Measurements from ENCODE around the gene BRSK1. TPM values are rescaled to one million over a fixed set of nuclear protein-coding genes. Genes with fewer than 3 reads are reported as not detected.

BRSK1 gene
- total and polyA plus RNA-seq, 2 of the 13 experiments (the other 11 are each of a cell fraction or from before 2014, with no cell fraction given): 0.18 to 1.2 TPM

GRCh38 chr19:55248166-55248675, 35.6 kb upstream of the BRSK1 start:
- H2AFZ ChIP-seq (ENCODE audit: low read length): no peak overlapping the region
- no peak overlapping the region for H3K4me3 ChIP-seq (replicated peaks in 1 of 3; ENCODE audit: insufficient read depth in 1 of 3, low read depth in 2 of 3, low read length in 3 of 3)
- H3K9ac ChIP-seq (ENCODE audit: insufficient read depth, low read depth, low read length): no peak overlapping the region
- no peak overlapping the region for H3K27ac ChIP-seq (ENCODE audit: extremely low read length, insufficient read depth, low read length)
- DNase-seq (ENCODE audit: low spot score): no peak
- H3K9me3 ChIP-seq (ENCODE audit: low read length): no peaks in the 10 kb centered on the region
- H3K4me2 ChIP-seq (ENCODE audit: low read depth, low read length): no peak overlapping the region
- peaks cover 56% of the 10 kb centered on the region for H3K79me2 ChIP-seq (ENCODE audit: insufficient read depth, low read length)
- ChIA-PET CTCF (ENCODE audit: low intra/inter-chr PET ratio, low total read pairs) (no interaction called here), POLR2A (interaction anchor here (1.7 kb wide), 1 partner anchor 11 kb away, joined by 3 read pairs; no protein-coding TSS in a partner anchor)
- in situ Hi-C loops (cut with HindIII; ENCODE audit: extremely low pct_ligation_motif_present, low pct_unique_long_range_greater_than_20kb): no loop called here
- H3K27me3 ChIP-seq (ENCODE audit: control insufficient read depth in 1 of 2, insufficient read depth in 2 of 2, low read length in 2 of 2): no peaks in the 10 kb centered on the region
- TF ChIP-seq TAF15 (IDR thresholded peaks at IDR 0.05; ENCODE audit: low read depth, low read length, poor library complexity, severe bottlenecking) (no peak), FOXO4 (CRISPR knock-in tag; conservative IDR thresholded peaks at IDR 0.05) (0 out of 2 replicates have a peak, but pooled peaks have one; percentile 22), AGO2 (optimal IDR thresholded peaks at IDR 0.05; ENCODE audit: low read depth, low read length) (peak; percentile 44)
- 96% methylated on average over 5 of the region's 10 CpGs for WGBS (ENCODE audit: low lambda C conversion rate)
- peaks cover 51% of the 10 kb centered on the region for H4K20me1 ChIP-seq (ENCODE audit: insufficient read depth, low read length)
- intact Hi-C loops (cut with micrococcal nuclease; ENCODE audit: unreplicated experiment): no loop called here
- no peak for FAIRE-seq
- peaks cover 31% of the 10 kb centered on the region for H3K4me1 ChIP-seq (ENCODE audit: insufficient read depth, low read length)
- peaks cover 30 to 78% of the 10 kb centered on the region in 2 experiments; a peak in 4 of 5 replicates for H3K36me3 ChIP-seq (replicated peaks in 1 of 2; ENCODE audit: control insufficient read depth in 1 of 2, insufficient read depth in 2 of 2, low read length in 2 of 2)
- BruUV-seq (replicated peaks): no TSS peak
- ATAC-seq: no peak; the same call in 2 of the 3 replicates

DNA sequence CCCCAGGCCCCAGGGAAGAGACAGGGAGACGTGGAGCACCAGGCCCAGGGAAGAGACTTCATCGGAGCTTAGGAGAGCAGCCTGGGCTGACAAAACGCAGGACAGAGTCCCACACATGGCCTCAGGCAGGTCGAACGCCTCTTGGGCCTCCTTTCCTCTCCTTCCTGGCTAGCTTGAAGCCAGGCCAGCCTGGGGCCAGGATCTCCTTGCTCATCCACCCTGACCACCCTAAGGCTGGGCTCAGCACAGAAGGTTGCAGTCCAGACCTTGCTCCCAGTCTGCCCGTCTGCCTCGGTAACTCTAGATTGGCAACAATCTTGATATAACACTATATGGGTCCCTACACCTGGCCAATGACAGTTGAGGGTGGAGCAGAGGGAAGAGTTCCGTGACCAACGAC, 35.1 kb upstream of the BRSK1 start:
- in situ Hi-C loops (cut with HindIII; ENCODE audit: extremely low pct_ligation_motif_present, low pct_unique_long_range_greater_than_20kb) (no loop called here), intact Hi-C loops (cut with micrococcal nuclease; ENCODE audit: unreplicated experiment) (no loop called here)
- peak; percentile 6 for TF ChIP-seq AGO2 (optimal IDR thresholded peaks at IDR 0.05; ENCODE audit: low read depth, low read length)
- TF ChIP-seq ZNF280B (CRISPR knock-in tag; IDR thresholded peaks at IDR 0.05; ENCODE audit: borderline replicate concordance): 0 out of 2 replicates have a peak, but pooled peaks have one; percentile 15
- peak; percentile 18 for TF ChIP-seq RBM22 (optimal IDR thresholded peaks at IDR 0.05; ENCODE audit: low read length)
- no peak for TF ChIP-seq ZNF317 (CRISPR knock-in tag; IDR thresholded peaks at IDR 0.05)
- no peak for TF ChIP-seq ZNF674 (CRISPR knock-in tag; IDR thresholded peaks at IDR 0.05; ENCODE audit: low read depth)
- FAIRE-seq: no peak
- ATAC-seq: no peak
- CTCF ChIA-PET (ENCODE audit: low intra/inter-chr PET ratio, low total read pairs): no interaction called here
- H3K27me3 ChIP-seq (ENCODE audit: control insufficient read depth in 1 of 2, insufficient read depth in 2 of 2, low read length in 2 of 2): no peaks in the 10 kb centered on the region
- BruUV-seq (replicated peaks): no TSS peak
- no peak for DNase-seq (ENCODE audit: low spot score)
- H3K4me2 ChIP-seq (ENCODE audit: low read depth, low read length): no peak overlapping the region
- no peak overlapping the region for H2AFZ ChIP-seq (ENCODE audit: low read length)
- H3K79me2 ChIP-seq (ENCODE audit: insufficient read depth, low read length): peaks cover 61% of the 10 kb centered on the region
- peaks cover 53% of the 10 kb centered on the region for H4K20me1 ChIP-seq (ENCODE audit: insufficient read depth, low read length)
- H3K4me3 ChIP-seq (replicated peaks in 1 of 3; ENCODE audit: insufficient read depth in 1 of 3, low read depth in 2 of 3, low read length in 3 of 3): no peak overlapping the region
- H3K36me3 ChIP-seq (replicated peaks in 1 of 2; ENCODE audit: control insufficient read depth in 1 of 2, insufficient read depth in 2 of 2, low read length in 2 of 2): peaks cover 26 to 78% of the 10 kb centered on the region in 2 experiments; a peak in 4 of 5 replicates
- POLR2A ChIA-PET: interaction anchor here (1.7 kb wide), 1 partner anchor 10 kb away, joined by 3 read pairs; no protein-coding TSS in a partner anchor
- no peak overlapping the region for H3K9ac ChIP-seq (ENCODE audit: insufficient read depth, low read depth, low read length)
- H3K9me3 ChIP-seq (ENCODE audit: low read length): no peaks in the 10 kb centered on the region
- H3K27ac ChIP-seq (ENCODE audit: extremely low read length, insufficient read depth, low read length): no peak overlapping the region
- H3K4me1 ChIP-seq (ENCODE audit: insufficient read depth, low read length): peaks cover 31% of the 10 kb centered on the region
- 97% methylated on average over 9 of the region's 9 CpGs for WGBS (ENCODE audit: low lambda C conversion rate)
